ENCODE measurements around the gene PNPLA6. TPM values are rescaled to one million over a fixed set of nuclear protein-coding genes. Genes with fewer than 3 reads are reported as not detected.

The PNPLA6 gene
- polyA plus RNA-seq, 3 donors = 11.2 to 178 (median 14.4) TPM

- intact Hi-C loops (cut with micrococcal nuclease) = no loop called here
- Histone ChIP-seq H4K20me1 (ENCODE audit: insufficient read depth, low read length) (no peaks in the 10 kb centered on the region), H3K4me1 (ENCODE audit: control insufficient read depth in 1 of 2, insufficient read depth in 2 of 2, low read length in 2 of 2) (no peaks in the 10 kb centered on the region), H3K4me3 (replicated peaks in 1 of 3; ENCODE audit: low read depth in 2 of 3, low read length in 3 of 3) (no peak overlapping the region), H3K9ac (ENCODE audit: insufficient read depth, low read length, poor library complexity, severe bottlenecking) (no peak overlapping the region), H3K9me3 (replicated peaks in 1 of 2; ENCODE audit: control insufficient read depth in 1 of 2, insufficient read depth in 1 of 2, low read length in 2 of 2) (peaks cover 0 to 8% of the 10 kb centered on the region in 2 donors), H3K4me2 (replicated peaks; ENCODE audit: extremely low read depth, low read length, poor library complexity, severe bottlenecking) (no peak overlapping the region), H3K27me3 (ENCODE audit: control insufficient read depth in 2 of 2, insufficient read depth in 2 of 2, low read length in 2 of 2) (no peaks in the 10 kb centered on the region), H3K36me3 (replicated peaks in 1 of 2; ENCODE audit: control insufficient read depth in 1 of 2, insufficient read depth in 2 of 2, low read length in 2 of 2) (no peaks in the 10 kb centered on the region), H3K27ac (ENCODE audit: low read depth in 1 of 2, low read length in 2 of 2) (no peak overlapping the region), H2AFZ (ENCODE audit: insufficient read depth, low read depth, low read length, poor library complexity, severe bottlenecking) (no peak overlapping the region), H3K79me2 (ENCODE audit: insufficient read depth, low read length) (no peaks in the 10 kb centered on the region)
- Mint-ChIP-seq H3K27me3 (ENCODE audit: low read depth in 3 of 3) (peaks cover 11 to 28% (median 24%) of the 10 kb centered on the region in 3 donors), H3K4me3 (no peak overlapping the region), H3K4me1 (no peaks in the 10 kb centered on the region), H3K36me3 (no peaks in the 10 kb centered on the region), H3K27ac (peak overlapping the region in 1 of 7 donors; percentile 40), H3K9me3 (peaks cover 0 to 8% (median 5%) of the 10 kb centered on the region in 7 donors)
- no peak for TF ChIP-seq CTCF (IDR thresholded peaks at IDR 0.05)
- 92% methylated on average over 9 of the region's 9 CpGs for WGBS (ENCODE audit: insufficient coverage)
- no peak for DNase-seq
Observed at GRCh38 chr19:7603919-7604318, 68.4 kb downstream of the PNPLA6 start.

GRCh38 chr19:7605490-7606222, 70.1 kb downstream of the PNPLA6 start:
- Mint-ChIP-seq H3K9me3 (peaks cover 0 to 8% (median 6%) of the 10 kb centered on the region in 7 donors), H3K27me3 (ENCODE audit: low read depth in 3 of 3) (peaks cover 11 to 26% (median 23%) of the 10 kb centered on the region in 3 donors), H3K36me3 (no peaks in the 10 kb centered on the region), H3K27ac (peak overlapping the region in 1 of 7 donors; percentile 58), H3K4me3 (no peak overlapping the region), H3K4me1 (no peaks in the 10 kb centered on the region)
- WGBS (ENCODE audit: insufficient coverage) = 57% methylated on average over 7 of the region's 14 CpGs
- H3K36me3 ChIP-seq (replicated peaks in 1 of 2; ENCODE audit: control insufficient read depth in 1 of 2, insufficient read depth in 2 of 2, low read length in 2 of 2) = no peaks in the 10 kb centered on the region
- no peak overlapping the region for H3K4me3 ChIP-seq (replicated peaks in 1 of 3; ENCODE audit: low read depth in 2 of 3, low read length in 3 of 3)
- no peaks in the 10 kb centered on the region for H3K27me3 ChIP-seq (ENCODE audit: control insufficient read depth in 2 of 2, insufficient read depth in 2 of 2, low read length in 2 of 2)
- no peaks in the 10 kb centered on the region for H4K20me1 ChIP-seq (ENCODE audit: insufficient read depth, low read length)
- no peaks in the 10 kb centered on the region for H3K4me1 ChIP-seq (ENCODE audit: control insufficient read depth in 1 of 2, insufficient read depth in 2 of 2, low read length in 2 of 2)
- H3K9me3 ChIP-seq (replicated peaks in 1 of 2; ENCODE audit: control insufficient read depth in 1 of 2, insufficient read depth in 1 of 2, low read length in 2 of 2) = peaks cover 0 to 8% of the 10 kb centered on the region in 2 donors
- DNase-seq = peak in 2 of 3 donors; percentile 9 to 47
- H2AFZ ChIP-seq (ENCODE audit: insufficient read depth, low read depth, low read length, poor library complexity, severe bottlenecking) = no peak overlapping the region
- H3K4me2 ChIP-seq (replicated peaks; ENCODE audit: extremely low read depth, low read length, poor library complexity, severe bottlenecking) = no peak overlapping the region
- no peak for TF ChIP-seq CTCF (IDR thresholded peaks at IDR 0.05)
- no peak overlapping the region for H3K9ac ChIP-seq (ENCODE audit: insufficient read depth, low read length, poor library complexity, severe bottlenecking)
- intact Hi-C loops (cut with micrococcal nuclease) = no loop called here
- H3K27ac ChIP-seq (ENCODE audit: low read depth in 1 of 2, low read length in 2 of 2) = no peak overlapping the region
- H3K79me2 ChIP-seq (ENCODE audit: insufficient read depth, low read length) = no peaks in the 10 kb centered on the region

Data from CD14-positive monocyte (primary cell).